ENCODE results near the gene DPEP2.

Gene DPEP2

GRCh38 chr16:68022278-68022727, 23.0 kb upstream of the DPEP2 start:
- Histone ChIP-seq H3K79me1 (replicated peaks; ENCODE audit: low read length, poor library complexity, severe bottlenecking) (peaks cover 29% of the 10 kb centered on the region), H3K23ac (ENCODE audit: low read length in 2 of 2) (no peak overlapping the region), H3K36me3 (ENCODE audit: control insufficient read depth in 1 of 2, insufficient read depth in 2 of 2, low read depth in 1 of 2, low read length in 2 of 2) (peaks cover 3 to 24% of the 10 kb centered on the region in 2 experiments), H3K4me2 (ENCODE audit: low read length, poor library complexity, severe bottlenecking) (peak overlapping the region; percentile 67), H3K27me3 (ENCODE audit: control insufficient read depth in 1 of 2, insufficient read depth in 1 of 2, low read length in 2 of 2) (no peaks in the 10 kb centered on the region), H3K9ac (ENCODE audit: low read length) (peak overlapping the region; percentile 98), H2BK5ac (ENCODE audit: low read depth, low read length, poor library complexity, severe bottlenecking) (no peak overlapping the region), H4K91ac (ENCODE audit: low read length) (no peak overlapping the region), H2BK12ac (ENCODE audit: low read length in 2 of 2) (no peak overlapping the region), H2BK120ac (ENCODE audit: low read depth, low read length) (no peak overlapping the region), H3K4me3 (ENCODE audit: insufficient read depth in 1 of 2, low read depth in 1 of 2, low read length in 2 of 2) (peak overlapping the region; percentile 88 to 98), H3K9me3 (ENCODE audit: control insufficient read depth, low read length) (no peaks in the 10 kb centered on the region), H3K27ac (ENCODE audit: low read length, poor library complexity, severe bottlenecking) (no peak overlapping the region), H3K4ac (ENCODE audit: low read depth in 1 of 2, low read length in 2 of 2) (peak overlapping the region; percentile 72 to 90), H2AFZ (ENCODE audit: low read depth, low read length) (peak overlapping the region; percentile 84), H3K18ac (ENCODE audit: low read depth in 1 of 2, low read length in 2 of 2) (peak overlapping the region; percentile 11 to 74), H3K4me1 (ENCODE audit: control insufficient read depth, insufficient read depth, low read depth, low read length) (peaks cover 11% of the 10 kb centered on the region), H2BK15ac (ENCODE audit: low read depth, poor library complexity, severe bottlenecking) (no peak overlapping the region), H2AK5ac (ENCODE audit: low read length, severe bottlenecking) (no peak overlapping the region), H4K8ac (ENCODE audit: low read length) (peak overlapping the region; percentile 98), H3K14ac (ENCODE audit: low read length in 2 of 2) (peak overlapping the region in 1 of 2 experiments; percentile 39)
- DNase-seq: no peak
- WGBS: 17% methylated on average over 19 of the region's 19 CpGs

- no peak overlapping the region for H3K23ac ChIP-seq (ENCODE audit: low read length in 2 of 2)
- no peak overlapping the region for H3K18ac ChIP-seq (ENCODE audit: low read depth in 1 of 2, low read length in 2 of 2)
- no peak overlapping the region for H4K91ac ChIP-seq (ENCODE audit: low read length)
- H2AFZ ChIP-seq (ENCODE audit: low read depth, low read length): no peak overlapping the region
- H2BK120ac ChIP-seq (ENCODE audit: low read depth, low read length): no peak overlapping the region
- 97% methylated on average over 10 of the region's 10 CpGs for WGBS
- no peak overlapping the region for H3K4me2 ChIP-seq (ENCODE audit: low read length, poor library complexity, severe bottlenecking)
- H2BK5ac ChIP-seq (ENCODE audit: low read depth, low read length, poor library complexity, severe bottlenecking): no peak overlapping the region
- no peak for DNase-seq
- no peak overlapping the region for H2AK5ac ChIP-seq (ENCODE audit: low read length, severe bottlenecking)
- H2BK15ac ChIP-seq (ENCODE audit: low read depth, poor library complexity, severe bottlenecking): no peak overlapping the region
- H3K4me1 ChIP-seq (ENCODE audit: control insufficient read depth, insufficient read depth, low read depth, low read length): peaks cover 11% of the 10 kb centered on the region
- peak overlapping the region in 1 of 2 experiments; percentile 98 for H3K4me3 ChIP-seq (ENCODE audit: insufficient read depth in 1 of 2, low read depth in 1 of 2, low read length in 2 of 2)
- peak overlapping the region; percentile 98 for H3K9ac ChIP-seq (ENCODE audit: low read length)
- no peaks in the 10 kb centered on the region for H3K27me3 ChIP-seq (ENCODE audit: control insufficient read depth in 1 of 2, insufficient read depth in 1 of 2, low read length in 2 of 2)
- H3K4ac ChIP-seq (ENCODE audit: low read depth in 1 of 2, low read length in 2 of 2): no peak overlapping the region
- H3K79me1 ChIP-seq (replicated peaks; ENCODE audit: low read length, poor library complexity, severe bottlenecking): peaks cover 29% of the 10 kb centered on the region
- no peak overlapping the region for H4K8ac ChIP-seq (ENCODE audit: low read length)
- no peak overlapping the region for H3K27ac ChIP-seq (ENCODE audit: low read length, poor library complexity, severe bottlenecking)
- H3K36me3 ChIP-seq (ENCODE audit: control insufficient read depth in 1 of 2, insufficient read depth in 2 of 2, low read depth in 1 of 2, low read length in 2 of 2): peaks cover 3 to 20% of the 10 kb centered on the region in 2 experiments
- no peak overlapping the region for H2BK12ac ChIP-seq (ENCODE audit: low read length in 2 of 2)
- no peaks in the 10 kb centered on the region for H3K9me3 ChIP-seq (ENCODE audit: control insufficient read depth, low read length)
- H3K14ac ChIP-seq (ENCODE audit: low read length in 2 of 2): no peak overlapping the region
Observed at GRCh38 chr16:68021490-68021889, 22.2 kb upstream of the DPEP2 start.

GRCh38 chr16:68019167-68019680, 19.9 kb upstream of the DPEP2 start:
- H4K8ac ChIP-seq (ENCODE audit: low read length): no peak overlapping the region
- peaks cover 0 to 11% of the 10 kb centered on the region in 2 experiments for H3K36me3 ChIP-seq (ENCODE audit: control insufficient read depth in 1 of 2, insufficient read depth in 2 of 2, low read depth in 1 of 2, low read length in 2 of 2)
- H2BK120ac ChIP-seq (ENCODE audit: low read depth, low read length): no peak overlapping the region
- no peak for DNase-seq
- no peak overlapping the region for H2BK12ac ChIP-seq (ENCODE audit: low read length in 2 of 2)
- H3K23ac ChIP-seq (ENCODE audit: low read length in 2 of 2): peak overlapping the region in 1 of 2 experiments; percentile 70
- H2AK5ac ChIP-seq (ENCODE audit: low read length, severe bottlenecking): no peak overlapping the region
- H3K4ac ChIP-seq (ENCODE audit: low read depth in 1 of 2, low read length in 2 of 2): no peak overlapping the region
- H3K18ac ChIP-seq (ENCODE audit: low read depth in 1 of 2, low read length in 2 of 2): no peak overlapping the region
- no peaks in the 10 kb centered on the region for H3K9me3 ChIP-seq (ENCODE audit: control insufficient read depth, low read length)
- H3K4me2 ChIP-seq (ENCODE audit: low read length, poor library complexity, severe bottlenecking): no peak overlapping the region
- H4K91ac ChIP-seq (ENCODE audit: low read length): no peak overlapping the region
- no peak overlapping the region for H3K27ac ChIP-seq (ENCODE audit: low read length, poor library complexity, severe bottlenecking)
- no peak overlapping the region for H2BK5ac ChIP-seq (ENCODE audit: low read depth, low read length, poor library complexity, severe bottlenecking)
- H3K4me1 ChIP-seq (ENCODE audit: control insufficient read depth, insufficient read depth, low read depth, low read length): peaks cover 11% of the 10 kb centered on the region
- H2BK15ac ChIP-seq (ENCODE audit: low read depth, poor library complexity, severe bottlenecking): no peak overlapping the region
- H2AFZ ChIP-seq (ENCODE audit: low read depth, low read length): no peak overlapping the region
- peaks cover 21% of the 10 kb centered on the region for H3K79me1 ChIP-seq (replicated peaks; ENCODE audit: low read length, poor library complexity, severe bottlenecking)
- H3K27me3 ChIP-seq (ENCODE audit: control insufficient read depth in 1 of 2, insufficient read depth in 1 of 2, low read length in 2 of 2): peaks cover 2% of the 10 kb centered on the region in 2 experiments
- no peak overlapping the region for H3K4me3 ChIP-seq (ENCODE audit: insufficient read depth in 1 of 2, low read depth in 1 of 2, low read length in 2 of 2)
- H3K14ac ChIP-seq (ENCODE audit: low read length in 2 of 2): no peak overlapping the region
- WGBS: 82% methylated on average over 8 of the region's 8 CpGs
- no peak overlapping the region for H3K9ac ChIP-seq (ENCODE audit: low read length)

- no peak within 1 kb of the TSS for H3K14ac ChIP-seq (ENCODE audit: low read length in 2 of 2)
- H3K4ac ChIP-seq (ENCODE audit: low read depth in 1 of 2, low read length in 2 of 2): no peak within 1 kb of the TSS
- H3K9ac ChIP-seq (ENCODE audit: low read length): no peak within 1 kb of the TSS
- H3K36me3 ChIP-seq (ENCODE audit: control insufficient read depth in 1 of 2, insufficient read depth in 2 of 2, low read depth in 1 of 2, low read length in 2 of 2): no peaks in the 10 kb centered on the region
- peaks cover 1% of the 10 kb centered on the region for H3K79me1 ChIP-seq (replicated peaks; ENCODE audit: low read length, poor library complexity, severe bottlenecking)
- H2AK5ac ChIP-seq (ENCODE audit: low read length, severe bottlenecking): no peak within 1 kb of the TSS
- H2BK120ac ChIP-seq (ENCODE audit: low read depth, low read length): no peak within 1 kb of the TSS
- no peak for DNase-seq
- H4K91ac ChIP-seq (ENCODE audit: low read length): no peak within 1 kb of the TSS
- WGBS: 75% methylated on average over 4 of the region's 5 CpGs
- no peak within 1 kb of the TSS for H2AFZ ChIP-seq (ENCODE audit: low read depth, low read length)
- H3K4me3 ChIP-seq (ENCODE audit: insufficient read depth in 1 of 2, low read depth in 1 of 2, low read length in 2 of 2): no peak within 1 kb of the TSS
- no peak within 1 kb of the TSS for H3K4me2 ChIP-seq (ENCODE audit: low read length, poor library complexity, severe bottlenecking)
- H3K27me3 ChIP-seq (ENCODE audit: control insufficient read depth in 1 of 2, insufficient read depth in 1 of 2, low read length in 2 of 2): peaks cover 9 to 14% of the 10 kb centered on the region in 2 experiments
- no peak within 1 kb of the TSS for H4K8ac ChIP-seq (ENCODE audit: low read length)
- H2BK15ac ChIP-seq (ENCODE audit: low read depth, poor library complexity, severe bottlenecking): no peak within 1 kb of the TSS
- H3K18ac ChIP-seq (ENCODE audit: low read depth in 1 of 2, low read length in 2 of 2): no peak within 1 kb of the TSS
- H3K27ac ChIP-seq (ENCODE audit: low read length, poor library complexity, severe bottlenecking): no peak within 1 kb of the TSS
- H2BK12ac ChIP-seq (ENCODE audit: low read length in 2 of 2): no peak within 1 kb of the TSS
- H3K23ac ChIP-seq (ENCODE audit: low read length in 2 of 2): no peak within 1 kb of the TSS
- no peaks in the 10 kb centered on the region for H3K4me1 ChIP-seq (ENCODE audit: control insufficient read depth, insufficient read depth, low read depth, low read length)
- H2BK5ac ChIP-seq (ENCODE audit: low read depth, low read length, poor library complexity, severe bottlenecking): no peak within 1 kb of the TSS
- no peaks in the 10 kb centered on the region for H3K9me3 ChIP-seq (ENCODE audit: control insufficient read depth, low read length)
Observed at GRCh38 chr16:68015681-68016080, 16.4 kb upstream of the DPEP2 start, which contains the start of gene DPEP2NB. Gene DPEP2NB, minus strand, starts transcription at chr16:68015911. Its CDS starts 141 bp downstream, at chr16:68015770.
